Peyer's patch (tissue), 4 donors: ENCODE data around the gene MYL4. TPM values are rescaled to one million over a fixed set of nuclear protein-coding genes. Genes with fewer than 3 reads are reported as not detected.

ENCODE experiments used
- DNase-seq, 3 donors: peaks; one replicate each; pipeline ENCODE4 v3.0.0-alpha.2; 2017 to 2019
- H3K27ac ChIP-seq, 4 donors: fragments of 200-600 bp; sonication (generic); one replicate each; pipeline ENCODE4 v1.5.1; 2016 to 2019
- H3K27me3 ChIP-seq, 2 donors: fragments of 200-600 bp; sonication (generic); one replicate each; pipeline ENCODE4 v1.5.1; 2019
- H3K36me3 ChIP-seq, 3 donors: fragments of 200-600 bp; sonication (generic); one replicate each; pipeline ENCODE4 v1.5.1; 2016 to 2019
- H3K4me1 ChIP-seq, 4 donors: fragments of 200-600 bp; sonication (generic); one replicate each; pipeline ENCODE4 v1.5.1; 2016 to 2019
- H3K4me3 ChIP-seq, 4 donors: fragments of 200-600 bp; sonication (generic); 1 replicate in 3 of 4; 2 replicates in 1 of 4; pipeline ENCODE4 v1.5.1; 2016 to 2019; ENCODE audit warnings: mild to moderate bottlenecking in 1 of 4
- H3K9me3 ChIP-seq, 4 donors: fragments of 200-600 bp; sonication (generic); one replicate each; pipeline ENCODE4 v1.5.1; 2016 to 2019; ENCODE audit warnings: mild to moderate bottlenecking in 1 of 4
- CTCF ChIP-seq, 6 experiments: fragments of 450-650 bp in 4 of 6; fragments of 200-600 bp in 2 of 6; sonication (generic) in 1 of 6; IDR thresholded peaks; one replicate each; pipeline ENCODE4 v1.5.1; 2017 to 2019; ENCODE audit warnings: antibody characterized with exemption in 6 of 6, mild to moderate bottlenecking in 3 of 6, moderate library complexity in 1 of 6
- POLR2A ChIP-seq, 2 donors: fragments of 450-650 bp; IDR thresholded peaks; one replicate each; pipeline ENCODE4 v1.5.1; 2017; ENCODE audit warnings: antibody characterized with exemption in 2 of 2, mild to moderate bottlenecking in 2 of 2, moderate library complexity in 2 of 2
- total RNA-seq, 4 donors: library from RNA; depleted of rRNA; stranded (reverse); fragments of >200 nt; gene quantifications; one replicate each; pipeline ENCODE4 v1.1.0, GENCODE V29; 2016

The MYL4 gene
- total RNA-seq, 4 donors from 2014 or later: 9.1 TPM; not detected in 3

GRCh38 chr17:47242648-47243047 is 33.5 kb downstream of the MYL4 start:
- Histone ChIP-seq H3K4me1 (peaks cover 0 to 13% (median 0%) of the 10 kb centered on the region in 4 donors), H3K9me3 (no peaks in the 10 kb centered on the region), H3K4me3 (no peak overlapping the region), H3K27ac (no peak overlapping the region), H3K27me3 (no peaks in the 10 kb centered on the region), H3K36me3 (no peaks in the 10 kb centered on the region)
- TF ChIP-seq POLR2A (IDR thresholded peaks at IDR 0.05) (no peak), CTCF (IDR thresholded peaks at IDR 0.05) (no peak)
- DNase-seq: no peak

GRCh38 chr17:47243737-47244598 is 34.8 kb downstream of the MYL4 start:
- Histone ChIP-seq H3K9me3 (no peaks in the 10 kb centered on the region), H3K27me3 (no peaks in the 10 kb centered on the region), H3K4me1 (peaks cover 0 to 13% (median 0%) of the 10 kb centered on the region in 4 donors), H3K4me3 (no peak overlapping the region), H3K36me3 (no peaks in the 10 kb centered on the region), H3K27ac (no peak overlapping the region)
- no peak for DNase-seq
- TF ChIP-seq CTCF (IDR thresholded peaks at IDR 0.05) (no peak), POLR2A (IDR thresholded peaks at IDR 0.05) (no peak)

GRCh38 chr17:47244697-47245096 is 35.5 kb downstream of the MYL4 start:
- no peak for DNase-seq
- H3K27ac ChIP-seq: no peak overlapping the region
- no peaks in the 10 kb centered on the region for H3K27me3 ChIP-seq
- H3K4me1 ChIP-seq: peaks cover 0 to 10% (median 0%) of the 10 kb centered on the region in 4 donors
- no peak overlapping the region for H3K4me3 ChIP-seq
- no peaks in the 10 kb centered on the region for H3K9me3 ChIP-seq
- H3K36me3 ChIP-seq: no peaks in the 10 kb centered on the region
- TF ChIP-seq CTCF (IDR thresholded peaks at IDR 0.05): no peak
- TF ChIP-seq POLR2A (IDR thresholded peaks at IDR 0.05): no peak

- Histone ChIP-seq H3K4me3 (no peak overlapping the region), H3K27me3 (no peaks in the 10 kb centered on the region), H3K36me3 (no peaks in the 10 kb centered on the region), H3K4me1 (no peaks in the 10 kb centered on the region), H3K27ac (no peak overlapping the region), H3K9me3 (no peaks in the 10 kb centered on the region)
- TF ChIP-seq POLR2A (IDR thresholded peaks at IDR 0.05): no peak
- no peak for TF ChIP-seq CTCF (IDR thresholded peaks at IDR 0.05)
- DNase-seq: no peak
Observed at GRCh38 chr17:47246120-47246519, 37.0 kb downstream of the MYL4 start.

GRCh38 chr17:47250855-47251254 is 41.7 kb downstream of the MYL4 start:
- DNase-seq: no peak
- Histone ChIP-seq H3K4me1 (peaks cover 0 to 24% (median 2%) of the 10 kb centered on the region in 4 donors), H3K27me3 (no peaks in the 10 kb centered on the region), H3K9me3 (no peaks in the 10 kb centered on the region), H3K27ac (no peak overlapping the region), H3K4me3 (no peak overlapping the region), H3K36me3 (no peaks in the 10 kb centered on the region)
- TF ChIP-seq POLR2A (IDR thresholded peaks at IDR 0.05) (no peak), CTCF (IDR thresholded peaks at IDR 0.05) (no peak)
